Fibroblast of pulmonary artery (primary cell): ENCODE data around the gene TSPAN32.
"Not testable (repeated sequence)": the region's sequence is repeated elsewhere in the genome, so short reads cannot be mapped to it uniquely, and the experiment has no call there.

Experiments used
- DNase-seq: peaks from one replicate; pipeline ENCODE4 v3.0.0-alpha.2; 2010; ENCODE audit warnings: low read depth
- H3K4me3 ChIP-seq: replicated peaks from 2 replicates; pipeline ENCODE4 v1.5.1; 2011; ENCODE audit warnings: low read depth, mild to moderate bottlenecking, control low read depth, low read length, moderate library complexity
- TF ChIP-seq, protein P1 (sequence below): IDR thresholded peaks from 2 replicates; pipeline ENCODE4 v1.5.1; 2011; ENCODE audit warnings: mild to moderate bottlenecking, control low read depth, low read length, inconsistent platforms; ENCODE audit errors: missing control alignments

Gene TSPAN32

DNA sequence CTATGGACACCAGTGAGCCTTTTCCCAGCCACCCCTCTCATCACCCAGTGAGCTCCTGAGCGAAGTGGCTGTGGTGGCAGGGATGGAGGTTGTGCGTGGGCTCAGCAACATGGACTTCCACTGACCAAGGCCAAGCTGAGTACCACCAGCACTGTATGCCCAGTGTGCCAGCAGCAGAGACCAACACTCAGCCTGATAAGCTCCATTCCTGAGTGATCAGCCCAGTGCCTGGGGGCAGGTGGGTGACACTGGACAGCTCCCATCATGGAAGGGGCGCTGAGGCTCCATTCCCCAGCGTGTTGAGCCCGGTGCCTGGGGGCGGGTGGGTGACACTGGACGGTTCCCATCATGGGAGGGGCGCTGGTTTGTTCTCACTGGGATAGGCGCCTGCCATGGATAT is 57.7 kb downstream of the TSPAN32 start:
- H3K4me3 ChIP-seq = no peak overlapping the region
- no peak for DNase-seq
- TF ChIP-seq, protein P1, sequence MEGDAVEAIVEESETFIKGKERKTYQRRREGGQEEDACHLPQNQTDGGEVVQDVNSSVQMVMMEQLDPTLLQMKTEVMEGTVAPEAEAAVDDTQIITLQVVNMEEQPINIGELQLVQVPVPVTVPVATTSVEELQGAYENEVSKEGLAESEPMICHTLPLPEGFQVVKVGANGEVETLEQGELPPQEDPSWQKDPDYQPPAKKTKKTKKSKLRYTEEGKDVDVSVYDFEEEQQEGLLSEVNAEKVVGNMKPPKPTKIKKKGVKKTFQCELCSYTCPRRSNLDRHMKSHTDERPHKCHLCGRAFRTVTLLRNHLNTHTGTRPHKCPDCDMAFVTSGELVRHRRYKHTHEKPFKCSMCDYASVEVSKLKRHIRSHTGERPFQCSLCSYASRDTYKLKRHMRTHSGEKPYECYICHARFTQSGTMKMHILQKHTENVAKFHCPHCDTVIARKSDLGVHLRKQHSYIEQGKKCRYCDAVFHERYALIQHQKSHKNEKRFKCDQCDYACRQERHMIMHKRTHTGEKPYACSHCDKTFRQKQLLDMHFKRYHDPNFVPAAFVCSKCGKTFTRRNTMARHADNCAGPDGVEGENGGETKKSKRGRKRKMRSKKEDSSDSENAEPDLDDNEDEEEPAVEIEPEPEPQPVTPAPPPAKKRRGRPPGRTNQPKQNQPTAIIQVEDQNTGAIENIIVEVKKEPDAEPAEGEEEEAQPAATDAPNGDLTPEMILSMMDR = no peak

DNA sequence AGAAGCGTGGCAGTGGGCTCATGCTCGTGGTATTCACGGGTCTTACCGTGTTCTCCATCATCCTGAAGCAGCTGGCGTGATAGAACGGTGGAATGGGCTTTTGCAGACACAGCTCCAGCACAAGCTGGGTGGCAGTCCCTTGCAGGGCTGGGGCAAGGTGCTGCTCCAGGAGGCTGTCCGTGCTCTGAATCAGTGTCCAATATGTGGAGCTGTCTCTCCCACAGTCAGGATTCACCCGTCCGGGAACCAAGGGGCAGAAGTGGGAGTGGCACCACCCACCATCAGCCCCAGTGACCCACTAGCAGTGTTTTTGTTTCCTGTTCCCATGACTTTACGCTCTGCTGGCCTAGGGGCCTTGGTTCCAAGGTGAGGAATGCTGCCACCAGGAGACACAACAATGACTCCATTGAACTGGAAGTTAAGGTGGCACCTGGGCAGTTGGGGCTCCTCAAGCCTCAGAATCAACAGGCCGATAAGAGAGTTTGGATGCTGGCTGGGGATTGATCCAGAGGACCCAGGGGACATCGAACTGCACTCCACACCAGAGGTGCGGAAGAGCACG is 58.3 kb downstream of the TSPAN32 start:
- no peak overlapping the region for H3K4me3 ChIP-seq
- TF ChIP-seq, protein P1 = no peak
- DNase-seq = no peak

DNA sequence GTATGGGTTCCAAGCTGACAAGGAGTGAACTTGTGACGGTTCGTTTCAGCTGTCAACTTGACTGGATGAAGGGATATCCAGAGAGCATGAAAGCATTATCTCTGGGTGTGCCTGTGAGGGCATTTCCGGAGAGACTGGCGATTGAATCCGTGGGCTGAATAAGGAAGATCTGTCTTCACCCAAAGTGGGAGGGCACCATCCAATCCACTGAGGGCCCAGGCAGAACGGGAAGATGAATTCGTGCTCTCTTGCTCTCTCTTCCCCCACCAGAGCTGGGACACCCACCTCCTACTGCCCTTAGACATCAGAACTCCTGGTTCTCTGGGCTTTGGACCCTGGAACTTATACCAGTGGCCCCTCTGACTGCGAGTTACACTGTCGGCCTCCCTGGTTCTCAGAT is 59.8 kb downstream of the TSPAN32 start:
- TF ChIP-seq, protein P1 = no peak
- no peak for DNase-seq
- no peak overlapping the region for H3K4me3 ChIP-seq

DNA sequence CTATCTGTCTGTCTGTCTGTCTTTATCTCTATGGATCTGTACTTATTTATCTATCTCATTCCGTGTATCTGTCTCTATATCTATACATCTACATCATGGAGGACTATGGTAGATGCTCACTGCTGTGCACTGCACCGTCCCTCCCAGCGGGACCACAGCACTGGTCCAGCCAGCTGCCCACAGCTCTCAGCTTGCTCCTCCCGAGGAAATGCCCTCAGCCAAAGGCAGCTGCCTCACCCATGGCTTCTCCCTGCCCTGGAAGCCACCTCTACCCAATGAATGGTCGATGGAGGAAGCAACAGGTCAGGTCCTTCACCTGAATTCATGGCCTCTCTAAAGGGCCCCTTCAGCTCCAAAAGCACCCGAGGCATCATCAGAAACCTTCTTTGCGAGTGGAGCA is 60.6 kb downstream of the TSPAN32 start:
- DNase-seq = no peak
- no peak overlapping the region for H3K4me3 ChIP-seq
- TF ChIP-seq, protein P1 = no peak

DNA sequence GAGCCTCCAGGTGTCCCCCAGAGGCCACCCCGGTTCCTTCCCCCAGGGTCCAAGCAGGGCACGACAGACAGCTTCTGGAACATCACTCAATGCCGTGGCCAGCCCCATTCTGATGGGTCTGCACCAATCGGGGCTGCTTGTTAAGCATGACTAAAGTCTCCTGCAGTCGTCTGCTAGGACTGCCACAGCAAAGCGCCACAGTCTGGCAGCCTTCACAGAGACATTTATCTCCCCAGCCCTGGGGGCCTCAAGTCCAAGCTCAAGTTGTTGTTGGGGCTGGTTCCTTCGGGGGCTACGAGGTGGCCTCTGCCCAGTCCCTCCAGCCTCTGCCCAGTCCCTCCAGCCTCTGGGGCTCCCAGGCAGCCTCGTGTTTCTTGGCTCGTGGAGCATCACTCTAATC is 61.3 kb downstream of the TSPAN32 start:
- TF ChIP-seq, protein P1 = no peak
- H3K4me3 ChIP-seq = no peak overlapping the region
- DNase-seq = no peak

DNA sequence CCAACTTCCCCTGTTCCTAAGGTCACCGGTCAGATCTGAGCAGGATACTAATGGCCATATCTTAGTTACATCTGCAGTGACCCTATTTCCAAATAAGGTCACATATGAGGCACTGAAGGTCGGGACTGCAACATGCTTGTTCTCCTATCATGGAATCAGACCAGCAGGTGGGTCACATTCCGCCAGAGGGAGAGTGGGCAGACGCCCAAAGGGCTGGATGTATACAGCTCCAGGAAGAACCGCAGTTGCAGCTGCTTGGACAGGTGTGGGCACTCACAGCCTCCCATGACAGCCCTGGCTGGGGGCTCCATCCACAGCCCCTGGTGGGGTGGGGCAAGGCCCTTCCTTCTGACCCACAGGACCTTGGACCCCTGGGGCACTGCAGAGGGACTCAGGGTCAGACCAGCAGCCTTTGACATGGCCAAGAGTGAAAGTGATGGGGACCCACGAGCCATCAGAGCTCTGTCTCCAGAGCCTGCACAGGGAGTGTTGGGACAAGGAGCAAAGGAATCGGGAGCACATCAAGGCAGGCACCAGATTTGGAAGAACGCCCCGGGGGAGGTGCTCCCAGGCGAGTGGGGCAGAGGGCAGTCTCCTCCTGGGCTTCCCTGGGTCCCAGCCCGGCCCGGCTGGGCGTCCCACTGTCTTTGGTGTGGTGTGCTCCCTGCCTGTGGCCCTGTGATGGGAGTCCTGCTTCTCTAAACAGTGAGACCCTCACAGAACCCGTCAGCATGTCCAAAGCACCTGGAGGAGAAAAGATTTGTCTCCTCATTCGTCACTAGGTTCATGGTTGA is 62.0 kb downstream of the TSPAN32 start:
- no peak overlapping the region for H3K4me3 ChIP-seq
- no peak for DNase-seq
- TF ChIP-seq, protein P1 = no peak

DNA sequence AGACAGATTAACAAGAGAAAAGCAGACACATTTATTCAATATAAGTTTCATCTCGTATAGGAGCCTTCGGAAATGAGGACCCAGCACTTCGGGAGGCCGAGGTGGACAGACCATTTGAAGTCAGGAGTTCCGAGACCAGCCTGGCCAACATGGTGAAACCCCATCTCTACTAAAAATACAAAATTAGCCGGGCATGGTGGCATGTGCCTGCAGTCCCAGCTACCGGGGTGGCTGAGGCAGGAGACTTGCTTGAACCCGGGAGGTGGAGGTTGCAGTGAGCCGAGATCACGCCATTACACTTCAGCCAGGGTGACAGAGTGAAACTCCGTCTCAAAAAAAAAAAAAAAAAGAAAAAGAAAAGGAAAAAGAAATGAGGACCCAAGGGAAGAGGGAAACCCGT is 62.6 kb downstream of the TSPAN32 start:
- H3K4me3 ChIP-seq, DNase-seq: not testable (repeated sequence)
